GM19025 (cell line): Measurements from ENCODE around the gene ALK.

Source experiments
- ATAC-seq: cut with Tn5 transposase; IDR thresholded peaks from one replicate; pipeline ENCODE4 v1.9.1; 2021; ENCODE audit warnings: mild to moderate bottlenecking, low read depth, moderate library complexity; ENCODE audit not compliant: unreplicated experiment

Gene ALK

DNA sequence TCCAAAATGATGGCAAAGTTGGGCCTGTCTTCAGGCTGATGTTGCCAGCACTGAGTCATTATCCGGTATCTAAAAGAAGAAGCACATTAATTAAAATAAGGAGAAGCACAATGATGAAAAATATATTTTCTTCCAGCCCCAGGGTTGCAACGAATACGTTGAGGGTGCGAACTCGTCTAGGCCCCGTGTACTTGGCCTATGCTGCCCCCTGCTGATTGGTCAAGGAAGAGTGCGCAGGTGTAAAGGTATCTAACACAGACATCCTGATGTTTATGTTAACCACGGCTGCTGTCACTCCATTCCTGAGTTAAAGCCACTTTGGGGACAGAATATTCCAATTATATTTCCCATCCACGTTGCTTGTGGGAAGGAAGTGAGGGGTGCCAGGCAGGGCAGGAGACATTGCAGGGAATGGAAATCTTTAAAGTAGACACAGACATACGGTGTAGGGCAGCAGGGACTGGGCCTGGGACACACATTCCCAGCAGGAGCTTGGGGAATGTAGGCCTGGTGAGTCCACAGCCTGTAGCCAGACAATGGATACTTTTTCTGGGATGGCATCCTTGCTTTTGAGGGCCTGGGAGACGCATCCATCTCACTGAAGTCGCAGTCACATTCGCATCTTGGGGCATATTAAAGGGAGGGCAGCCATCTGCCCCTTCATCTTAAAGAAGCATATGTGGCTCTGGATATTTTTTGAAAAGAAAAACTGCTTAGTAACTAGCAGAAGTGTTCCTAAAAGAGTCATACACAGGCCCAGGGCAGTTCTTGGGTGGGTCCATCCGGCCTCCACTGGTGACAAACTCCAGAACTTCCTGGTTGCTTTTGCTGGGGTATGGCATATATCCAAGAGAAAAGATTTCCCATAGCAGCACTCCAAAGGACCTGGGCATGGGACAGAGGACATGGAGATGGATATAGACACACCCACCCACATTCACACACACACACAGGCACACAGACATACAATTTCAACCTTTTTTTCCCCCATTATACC lies 724.3 kb downstream of the ALK start:
- ATAC-seq = no peak

DNA sequence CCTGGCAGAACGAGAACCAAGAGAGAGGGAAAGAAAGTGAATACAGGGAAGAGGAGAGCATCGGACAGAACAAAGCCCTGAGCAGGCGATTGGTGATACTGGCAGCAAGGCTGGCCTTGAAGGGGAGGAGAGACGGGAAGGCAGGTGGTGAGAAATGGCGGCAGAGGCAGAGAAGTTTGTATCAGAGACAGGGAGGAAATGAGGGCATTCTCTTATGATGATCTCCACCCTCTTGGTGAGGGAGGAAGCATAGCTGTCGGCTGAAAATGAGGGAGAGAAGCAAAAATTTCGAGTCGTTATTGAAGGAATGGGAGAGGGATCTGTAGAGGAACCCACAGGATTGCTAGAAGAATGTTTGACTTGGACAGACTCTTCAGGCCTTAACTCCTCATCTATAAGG lies 725.6 kb downstream of the ALK start:
- no peak for ATAC-seq

- no peak for ATAC-seq
These were observed 727.7 kb downstream of the ALK start for GRCh38 chr2:29193681-29194080.

DNA sequence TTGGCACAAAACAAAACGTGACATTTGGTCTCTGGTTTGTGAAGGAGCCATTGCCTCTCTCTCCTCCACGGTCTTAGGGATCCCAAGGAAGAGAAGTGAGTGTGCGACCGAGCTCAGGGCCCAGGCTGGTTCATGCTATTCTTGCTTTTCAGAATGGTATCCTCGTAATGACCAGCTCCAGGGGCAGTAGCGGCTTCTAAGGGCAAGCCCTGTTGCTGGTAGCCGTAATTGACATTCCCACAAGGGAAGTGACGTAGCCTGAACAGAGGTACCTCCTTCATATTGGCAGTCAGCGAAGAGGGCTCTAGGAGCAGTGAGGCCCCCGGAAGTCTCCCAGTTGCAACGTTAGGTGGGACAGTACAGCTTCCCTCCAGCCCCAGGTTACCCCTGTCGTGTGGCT lies 728.3 kb downstream of the ALK start:
- no peak for ATAC-seq

DNA sequence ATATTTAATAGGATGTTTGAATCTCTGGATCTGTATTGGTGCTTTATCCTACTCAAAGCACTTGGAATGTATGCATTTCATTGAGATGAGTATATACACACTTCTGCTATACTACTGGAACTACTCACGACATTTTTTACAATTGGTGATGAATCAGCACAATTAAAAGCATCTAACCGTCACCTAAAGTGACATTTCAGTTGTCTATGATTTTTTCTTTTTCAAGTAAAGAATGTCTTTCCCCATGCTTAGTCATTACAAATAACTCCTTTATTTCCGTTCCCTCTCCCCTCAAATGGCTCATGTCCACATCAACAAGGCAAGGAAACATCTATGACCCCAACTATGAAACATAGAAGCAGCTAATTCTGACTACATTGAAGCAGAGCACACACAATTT lies 728.9 kb downstream of the ALK start:
- no peak for ATAC-seq

DNA sequence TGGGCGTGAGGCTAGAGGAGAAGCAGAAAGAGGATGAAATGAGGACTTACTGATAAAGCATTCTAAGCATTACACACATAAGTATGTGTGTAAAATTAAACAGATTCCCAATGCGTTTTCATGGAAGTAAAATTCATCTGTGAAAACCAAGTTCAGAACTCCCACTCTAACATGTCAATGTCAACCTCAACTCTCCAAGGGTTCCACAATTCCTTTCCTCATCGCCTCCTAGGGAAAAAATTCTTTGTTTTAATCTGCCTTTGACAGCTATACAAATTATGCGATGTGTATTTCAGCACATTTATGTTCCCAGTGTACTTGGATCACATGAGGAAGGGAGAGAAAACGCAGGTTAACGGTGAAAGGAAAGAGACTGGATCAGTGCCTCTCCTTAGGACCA lies 729.6 kb downstream of the ALK start:
- no peak for ATAC-seq

DNA sequence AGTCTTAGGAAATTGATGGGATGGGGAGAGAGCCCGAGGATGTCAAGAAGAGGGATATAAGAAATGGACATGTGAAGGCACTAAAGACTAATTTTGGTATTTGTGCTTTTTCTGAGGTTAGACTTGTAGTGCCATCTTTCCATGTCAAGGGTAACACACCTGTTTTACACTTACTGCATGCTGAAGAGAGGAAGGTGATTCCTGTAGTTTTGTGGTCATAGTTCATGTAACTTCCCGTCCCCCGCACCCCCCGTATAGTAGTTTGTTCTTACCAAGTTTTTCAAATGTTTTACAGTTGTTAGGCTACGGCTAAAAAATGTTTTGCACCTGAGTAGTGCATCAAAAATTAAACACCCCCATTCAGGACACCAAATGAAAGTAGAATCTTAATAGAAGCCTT lies 732.3 kb downstream of the ALK start:
- ATAC-seq = no peak

DNA sequence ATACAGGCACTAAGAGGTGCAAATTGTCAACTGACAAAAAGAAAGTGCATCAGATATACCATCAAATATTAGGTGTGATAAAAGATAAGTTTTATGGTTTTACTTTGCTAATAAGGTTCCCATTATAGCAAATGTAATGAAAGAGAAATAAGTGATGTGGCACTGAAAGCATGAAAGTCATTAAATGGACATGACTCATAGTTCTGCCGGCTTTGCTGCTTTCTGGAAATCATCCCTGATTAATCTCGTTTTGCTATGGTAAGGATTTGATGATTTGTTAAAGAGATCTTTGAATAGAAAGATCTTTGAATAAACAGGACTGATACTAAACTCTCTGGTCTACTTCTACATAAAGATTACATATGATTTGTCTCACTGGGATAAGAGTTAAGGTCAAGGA lies 733.5 kb downstream of the ALK start:
- ATAC-seq = no peak

DNA sequence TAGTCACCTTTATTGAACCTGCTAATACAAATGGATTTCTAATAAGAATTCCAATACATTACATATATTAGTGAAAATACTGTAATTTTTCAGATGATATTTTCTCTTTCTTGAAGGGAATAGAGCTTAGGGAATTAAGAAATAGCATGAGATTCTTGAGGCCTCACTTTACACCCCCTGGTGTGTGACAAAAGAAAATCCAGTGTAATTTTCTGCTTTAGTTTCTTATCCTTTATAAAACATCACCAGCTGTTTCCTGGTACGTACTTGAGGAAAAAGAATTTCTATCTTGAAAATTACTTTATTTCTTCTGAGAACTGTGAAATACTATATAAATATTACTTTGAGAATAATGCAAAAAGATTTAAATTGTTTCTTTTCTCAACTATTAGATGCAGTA lies 734.6 kb downstream of the ALK start:
- ATAC-seq = no peak

GRCh38 chr2:29184531-29184930 lies 736.9 kb downstream of the ALK start:
- no peak for ATAC-seq

DNA sequence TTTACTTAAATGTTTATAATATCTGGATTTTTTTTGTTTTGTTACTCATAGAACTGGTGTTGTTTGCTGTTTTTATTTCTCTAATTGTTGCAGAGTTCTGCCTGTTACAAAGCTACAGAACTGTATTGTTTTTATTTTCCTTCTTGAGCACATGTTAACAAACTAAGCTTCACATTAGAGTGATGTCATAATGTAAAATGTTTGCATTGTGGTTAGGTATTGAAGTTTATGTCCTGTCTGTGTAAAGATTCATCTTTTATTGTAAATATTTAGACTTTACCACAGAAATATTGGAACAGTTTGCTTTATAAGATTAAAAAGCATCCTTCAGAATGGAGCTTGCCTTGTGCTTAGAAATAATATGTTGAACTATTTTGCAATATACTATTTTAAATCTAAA lies 738.5 kb downstream of the ALK start:
- no peak for ATAC-seq

DNA sequence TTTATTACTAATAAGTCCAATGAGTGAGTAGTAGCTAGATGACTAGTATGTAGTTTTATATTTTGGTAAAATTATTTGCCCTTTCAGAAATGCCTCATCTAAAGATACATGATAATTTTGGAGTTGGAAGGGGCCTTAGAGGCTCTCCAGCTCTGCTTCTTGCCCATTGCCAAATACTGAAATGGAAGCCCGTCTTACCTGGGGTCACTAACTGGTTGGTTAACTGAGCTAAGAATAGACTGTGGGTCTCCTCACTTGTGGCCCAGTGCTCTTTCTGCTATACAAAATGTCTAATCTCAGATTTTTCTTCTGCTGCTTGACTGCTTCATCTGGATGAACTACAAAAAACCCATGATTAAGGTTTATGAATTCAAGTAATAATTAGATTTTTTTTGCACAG lies 739.1 kb downstream of the ALK start:
- ATAC-seq = no peak

- ATAC-seq = no peak
These were observed 746.0 kb downstream of the ALK start for GRCh38 chr2:29175338-29175737.

- ATAC-seq = no peak
These were observed 746.4 kb downstream of the ALK start for GRCh38 chr2:29174937-29175336.

- ATAC-seq = no peak
These were observed 754.9 kb downstream of the ALK start for GRCh38 chr2:29166242-29167039.

- no peak for ATAC-seq
These were observed 755.8 kb downstream of the ALK start for GRCh38 chr2:29165362-29166241.

DNA sequence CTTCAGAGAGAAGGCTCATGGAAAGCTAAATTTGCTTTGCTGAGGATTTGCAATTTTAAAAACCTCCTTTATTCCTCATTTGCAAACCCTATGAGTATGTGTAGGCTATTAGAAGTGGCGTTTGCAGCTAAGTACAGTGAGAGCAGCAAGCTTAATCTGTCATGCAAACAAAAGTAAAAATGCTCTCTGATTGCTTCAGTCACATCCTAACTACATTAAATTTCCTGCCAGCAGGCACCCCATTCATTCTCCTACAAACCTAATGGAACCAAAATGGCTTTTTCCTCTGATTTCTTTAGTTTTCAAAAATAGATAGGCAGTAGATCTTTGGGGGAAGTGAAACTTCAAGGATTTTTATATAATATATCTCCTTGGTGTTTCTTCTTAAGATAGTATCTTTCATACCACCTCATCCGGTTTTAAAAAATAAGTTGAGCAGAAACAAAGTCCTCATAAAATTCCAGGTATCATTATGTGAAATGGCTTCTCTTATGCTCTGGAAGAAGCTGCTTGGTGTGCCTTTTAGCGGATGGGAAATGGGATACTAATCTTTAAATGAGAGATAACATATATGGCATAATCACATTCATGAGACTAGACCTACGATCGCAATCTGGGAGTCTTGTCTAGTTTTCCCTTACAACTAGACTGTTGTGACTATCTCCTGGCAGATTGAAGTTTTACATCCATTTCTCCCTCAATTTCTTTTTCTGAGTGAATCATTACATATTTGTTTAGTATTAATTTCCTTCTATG lies 757.1 kb downstream of the ALK start:
- ATAC-seq = no peak

- ATAC-seq = no peak
These were observed 759.0 kb downstream of the ALK start for GRCh38 chr2:29162204-29162928.

- no peak for ATAC-seq
These were observed 761.2 kb downstream of the ALK start for GRCh38 chr2:29160184-29160583.
